D721Med (cell line): Measurements from ENCODE around the gene PANX2.

Experiments
- DNase-seq: peaks from one replicate; pipeline ENCODE4 v3.0.0; 2011; ENCODE audit warnings: low spot score; ENCODE audit not compliant: insufficient read length
- FAIRE-seq: peaks from 2 replicates; lab custom pipeline; 2011; peaks lifted over from hg19 to GRCh38; lab: Jason Lieb, UNC
- TF ChIP-seq, protein P1 (sequence below): IDR thresholded peaks from 2 replicates; pipeline ENCODE4 v1.5.1; 2012; ENCODE audit warnings: mild to moderate bottlenecking, control low read depth; ENCODE audit not compliant: insufficient read depth; ENCODE audit errors: missing control alignments

The PANX2 gene

DNA sequence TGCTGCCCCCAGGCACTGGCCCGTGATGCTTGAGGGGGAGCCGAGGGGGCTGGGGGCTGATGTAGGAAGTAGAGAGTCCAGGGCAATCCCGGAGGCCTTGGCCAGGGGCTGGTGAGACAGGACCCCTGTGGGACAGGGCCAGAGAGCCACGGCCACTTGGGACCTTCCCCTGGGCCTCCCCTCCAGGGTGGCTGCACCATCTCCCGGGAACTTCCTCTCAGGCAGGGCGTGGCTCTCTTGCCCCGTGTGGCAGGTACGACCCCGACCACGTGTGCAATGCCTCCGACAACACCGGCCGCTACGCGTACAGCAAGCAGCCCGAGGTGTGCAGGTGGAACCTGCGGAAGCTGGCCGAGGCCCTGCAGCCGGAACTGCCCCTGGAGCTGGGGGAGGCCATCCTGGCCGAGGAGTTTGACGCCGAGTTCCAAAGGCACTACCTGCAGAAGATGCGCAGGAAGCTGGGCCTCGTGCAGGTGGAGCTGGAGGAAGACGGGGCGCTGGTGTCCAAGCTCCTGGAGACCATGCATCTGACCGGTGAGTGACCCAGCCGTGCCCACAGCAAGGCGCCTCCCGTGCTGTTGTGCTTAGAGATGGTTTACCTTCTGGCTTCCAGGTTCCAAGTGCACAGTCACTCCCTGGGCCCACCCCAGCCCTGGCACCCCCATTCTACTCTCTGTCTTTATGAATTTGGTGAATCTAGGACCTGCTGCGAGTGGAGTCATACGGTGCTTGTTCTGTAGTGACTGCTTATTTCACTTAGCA, 40.0 kb downstream of the PANX2 start:
- no peak for DNase-seq
- FAIRE-seq: no peak
- TF ChIP-seq, protein P1, sequence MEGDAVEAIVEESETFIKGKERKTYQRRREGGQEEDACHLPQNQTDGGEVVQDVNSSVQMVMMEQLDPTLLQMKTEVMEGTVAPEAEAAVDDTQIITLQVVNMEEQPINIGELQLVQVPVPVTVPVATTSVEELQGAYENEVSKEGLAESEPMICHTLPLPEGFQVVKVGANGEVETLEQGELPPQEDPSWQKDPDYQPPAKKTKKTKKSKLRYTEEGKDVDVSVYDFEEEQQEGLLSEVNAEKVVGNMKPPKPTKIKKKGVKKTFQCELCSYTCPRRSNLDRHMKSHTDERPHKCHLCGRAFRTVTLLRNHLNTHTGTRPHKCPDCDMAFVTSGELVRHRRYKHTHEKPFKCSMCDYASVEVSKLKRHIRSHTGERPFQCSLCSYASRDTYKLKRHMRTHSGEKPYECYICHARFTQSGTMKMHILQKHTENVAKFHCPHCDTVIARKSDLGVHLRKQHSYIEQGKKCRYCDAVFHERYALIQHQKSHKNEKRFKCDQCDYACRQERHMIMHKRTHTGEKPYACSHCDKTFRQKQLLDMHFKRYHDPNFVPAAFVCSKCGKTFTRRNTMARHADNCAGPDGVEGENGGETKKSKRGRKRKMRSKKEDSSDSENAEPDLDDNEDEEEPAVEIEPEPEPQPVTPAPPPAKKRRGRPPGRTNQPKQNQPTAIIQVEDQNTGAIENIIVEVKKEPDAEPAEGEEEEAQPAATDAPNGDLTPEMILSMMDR: no peak

DNA sequence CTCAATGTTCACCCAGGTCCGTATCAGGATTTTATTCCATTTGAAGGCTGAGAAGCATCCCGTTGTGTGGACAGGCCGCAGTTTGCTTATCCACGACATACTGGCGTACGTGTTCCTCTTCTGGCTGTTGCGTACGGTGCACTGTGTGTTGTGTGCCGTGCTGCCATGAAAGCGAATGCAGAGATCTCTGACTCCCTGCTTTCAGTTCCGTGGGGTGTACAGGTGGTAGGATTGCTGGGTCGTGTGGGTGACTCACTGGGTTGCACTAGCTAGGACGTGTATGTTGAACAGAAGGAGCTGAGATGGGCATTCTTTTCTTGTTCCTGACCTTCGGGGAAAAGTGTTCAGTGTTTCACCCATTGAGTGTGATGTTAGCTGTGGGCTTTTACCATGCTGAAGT, 40.6 kb downstream of the PANX2 start:
- DNase-seq: no peak
- no peak for FAIRE-seq
- TF ChIP-seq, protein P1: no peak

DNA sequence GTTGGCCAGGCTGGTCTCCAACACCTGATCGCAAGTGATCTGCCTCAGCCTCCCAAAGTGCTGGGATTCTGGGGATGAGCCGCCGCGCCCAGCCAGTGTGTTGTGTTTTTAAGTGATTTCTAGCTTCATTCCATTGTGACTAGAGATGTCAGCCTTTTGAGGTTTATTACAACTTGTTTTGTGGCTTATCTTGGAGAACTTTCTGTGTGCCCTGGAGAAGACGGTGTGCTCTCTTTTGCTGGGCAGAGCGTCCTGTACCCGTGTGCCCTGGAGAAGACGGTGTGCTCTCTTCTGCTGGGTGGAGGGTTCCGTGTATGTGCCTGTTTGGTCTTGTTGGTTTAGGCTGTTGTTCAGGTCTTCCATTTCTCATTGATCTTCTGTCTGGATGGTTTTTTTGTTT, 42.7 kb downstream of the PANX2 start:
- FAIRE-seq (no peak), DNase-seq (no peak)
- TF ChIP-seq, protein P1: no peak

DNA sequence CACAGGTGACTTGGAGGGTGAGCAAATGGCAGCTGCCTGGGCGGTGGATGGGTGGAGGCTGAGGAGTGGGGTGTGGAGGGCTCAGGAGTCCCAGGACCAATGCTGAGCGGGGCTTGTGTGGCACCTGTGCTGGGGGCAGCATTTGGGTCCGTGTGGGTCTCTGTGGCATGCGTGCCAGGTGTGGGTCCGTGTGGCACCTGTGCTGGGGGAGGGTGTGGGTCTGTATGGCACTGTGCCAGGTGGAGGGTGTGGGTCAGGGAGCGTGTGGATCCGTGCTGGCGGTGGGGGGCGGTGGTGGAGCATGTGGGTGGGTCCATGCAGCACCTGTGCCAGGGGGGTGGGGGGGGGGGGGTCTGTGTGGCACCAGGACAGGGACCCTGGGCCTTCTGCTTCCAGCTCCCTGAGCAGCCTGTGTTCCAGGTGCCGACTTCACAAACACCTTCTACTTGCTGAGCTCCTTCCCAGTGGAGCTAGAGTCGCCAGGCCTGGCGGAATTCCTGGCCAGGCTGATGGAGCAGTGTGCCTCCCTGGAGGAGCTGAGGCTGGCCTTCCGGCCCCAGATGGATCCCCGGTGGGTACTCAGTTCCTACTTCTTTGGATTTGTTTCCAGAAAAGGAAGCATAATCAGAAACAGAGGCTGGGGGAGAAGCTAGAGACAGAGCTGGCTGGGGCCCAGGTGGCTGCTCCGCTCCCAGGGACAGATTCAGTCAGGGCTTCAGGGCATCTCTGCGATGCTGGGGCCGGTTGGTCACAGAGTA, 44.9 kb downstream of the PANX2 start:
- DNase-seq (no peak), FAIRE-seq (no peak)
- TF ChIP-seq, protein P1: no peak

DNA sequence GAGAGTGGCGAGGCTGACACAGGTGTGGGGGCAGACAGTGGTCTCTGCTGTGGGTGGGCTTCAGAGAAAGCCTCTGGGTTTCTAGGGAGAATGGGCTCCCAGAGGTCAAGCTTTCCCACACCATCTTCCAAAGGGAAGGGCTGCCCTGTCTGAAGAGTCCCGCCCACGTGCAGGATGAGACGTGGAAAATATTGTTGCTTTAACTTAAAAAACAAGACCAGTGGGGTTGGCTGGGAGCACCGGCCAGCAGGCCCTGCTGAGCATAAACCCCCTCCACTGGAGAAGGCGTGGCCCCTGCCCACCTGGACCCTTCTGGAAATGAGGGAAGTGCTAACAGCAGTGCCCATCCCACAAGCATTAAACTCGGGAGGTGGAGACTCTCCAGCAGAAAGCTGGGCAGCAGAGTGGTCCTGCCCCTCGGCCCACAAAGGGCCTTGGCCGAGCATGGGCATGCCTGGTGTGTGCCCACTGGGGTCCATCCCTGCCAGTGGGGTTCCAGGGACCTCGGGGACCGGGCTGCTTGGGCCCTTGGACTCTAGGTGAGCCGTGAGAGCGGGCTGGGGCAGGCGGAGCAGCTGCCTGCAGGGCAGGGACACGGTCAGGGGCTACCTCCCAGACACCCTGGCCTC, 45.6 kb downstream of the PANX2 start:
- DNase-seq (no peak), FAIRE-seq (no peak)
- TF ChIP-seq, protein P1: no peak

DNA sequence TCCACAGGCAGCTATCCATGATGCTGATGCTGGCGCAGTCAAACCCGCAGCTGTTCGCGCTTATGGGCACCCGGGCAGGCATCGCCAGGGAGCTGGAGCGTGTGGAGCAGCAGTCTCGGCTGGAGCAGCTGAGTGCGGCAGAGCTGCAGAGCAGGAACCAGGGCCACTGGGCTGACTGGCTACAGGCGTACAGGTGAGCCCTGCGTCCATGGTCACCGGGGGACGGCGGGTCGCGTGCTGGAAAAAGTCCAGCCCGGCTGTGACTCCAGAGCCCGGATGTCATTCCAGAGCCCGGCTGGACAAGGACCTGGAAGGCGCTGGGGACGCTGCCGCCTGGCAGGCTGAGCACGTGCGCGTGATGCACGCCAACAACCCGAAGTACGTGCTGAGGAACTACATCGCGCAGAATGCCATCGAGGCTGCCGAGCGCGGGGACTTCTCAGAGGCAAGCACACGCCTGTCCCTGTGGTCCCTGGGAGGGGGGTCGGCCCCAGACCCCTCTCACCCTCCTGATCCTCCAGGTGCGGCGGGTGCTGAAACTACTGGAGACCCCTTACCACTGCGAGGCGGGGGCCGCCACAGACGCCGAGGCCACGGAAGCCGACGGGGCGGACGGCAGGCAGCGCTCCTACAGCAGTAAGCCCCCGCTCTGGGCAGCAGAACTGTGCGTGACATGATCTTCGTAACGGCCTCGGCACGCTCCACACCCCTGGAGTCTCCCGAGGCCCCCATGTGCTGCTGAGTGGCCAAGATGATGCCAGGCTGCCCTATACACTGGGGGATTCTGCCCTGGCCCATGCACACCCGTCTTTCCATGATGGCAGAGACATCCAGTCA, 46.4 kb downstream of the PANX2 start:
- FAIRE-seq (no peak), DNase-seq (no peak)
- TF ChIP-seq, protein P1: no peak
